Endothelial cell of umbilical vein (primary cell): ENCODE results near the gene CERK. TPM values are rescaled to one million over a fixed set of nuclear protein-coding genes. Genes with fewer than 3 reads are reported as not detected.

ENCODE experiments used
- BruUV-seq: library from RNA; stranded (reverse); fragments of 400-500 nt; replicated peaks from 2 replicates; lab custom pipeline; 2021; lab: Mats Ljungman, UMichigan
- CTCF ChIA-PET: fragments of 300-600, 350-600 bp; sonication (Branson Sonifier 250); formaldehyde crosslinking; loops from one replicate; lab custom pipeline; 2021; ENCODE audit warnings: antibody characterized with exemption, inconsistent platforms; lab: Charles Lee
- POLR2A ChIA-PET: fragments of 300-600, 350-600 bp; sonication (Branson Sonifier 250); formaldehyde crosslinking; loops from one replicate; lab custom pipeline; 2021; ENCODE audit warnings: antibody characterized with exemption, inconsistent platforms; lab: Charles Lee
- DNase-seq: peaks from one replicate; pipeline ENCODE4 v3.0.0-alpha.2; 2011; ENCODE audit warnings: low read depth, low spot score
- FAIRE-seq: peaks from 2 replicates; lab custom pipeline; 2011; peaks lifted over from hg19 to GRCh38; lab: Jason Lieb, UNC
- H2AFZ ChIP-seq: 2 replicates; pipeline ENCODE4 v1.6.0; 2012; ENCODE audit warnings: low read depth, low read length, control low read depth, inconsistent platforms
- H3K27ac ChIP-seq: 2 replicates; pipeline ENCODE4 v1.5.1; 2011; ENCODE audit warnings: low read depth, mild to moderate bottlenecking, control low read depth, low read length, moderate library complexity; ENCODE audit not compliant: insufficient read depth
- H3K27me3 ChIP-seq, 2 experiments: 2 replicates each; pipeline versions ENCODE4 v1.6.0 to v1.6.1; 2011; ENCODE audit warnings: low read length in 2 of 2, mixed read lengths in 1 of 2; ENCODE audit not compliant: control insufficient read depth in 2 of 2, insufficient read depth in 2 of 2
- H3K36me3 ChIP-seq, 2 experiments: 2 replicates in 1 of 2; 3 replicates in 1 of 2; pipeline ENCODE4 v1.5.1; 2011; ENCODE audit warnings: low read length in 2 of 2, mild to moderate bottlenecking in 1 of 2, moderate library complexity in 1 of 2; ENCODE audit not compliant: control insufficient read depth in 2 of 2, insufficient read depth in 2 of 2; ENCODE audit errors: extremely low read depth in 1 of 2
- H3K4me1 ChIP-seq: 3 replicates; pipeline ENCODE4 v1.5.1; 2011; ENCODE audit warnings: mild to moderate bottlenecking, low read length; ENCODE audit not compliant: control insufficient read depth, insufficient read depth; ENCODE audit errors: extremely low read depth
- H3K4me2 ChIP-seq: 2 replicates; pipeline ENCODE4 v1.6.1; 2011; ENCODE audit warnings: low read length, control low read depth, mixed read lengths; ENCODE audit not compliant: insufficient read depth
- H3K4me3 ChIP-seq, 3 experiments: fragments of 200-600 bp in 1 of 3; sonication (generic), shearing (Covaris generic) in 1 of 3; replicated peaks in 1 of 3; 2 replicates each; pipeline ENCODE4 v1.5.1; 2011 to 2016; ENCODE audit warnings: control low read depth in 3 of 3, low read length in 3 of 3, mild to moderate bottlenecking in 2 of 3, inconsistent platforms in 1 of 3, low read depth in 1 of 3, moderate library complexity in 1 of 3; ENCODE audit not compliant: insufficient read depth in 1 of 3
- H3K79me2 ChIP-seq: 2 replicates; pipeline ENCODE4 v1.6.0; 2012; ENCODE audit warnings: low read length, inconsistent platforms; ENCODE audit not compliant: control insufficient read depth, insufficient read depth
- H3K9ac ChIP-seq: replicated peaks from 2 replicates; pipeline ENCODE3; 2011; ENCODE audit warnings: low read length, control low read depth; ENCODE audit not compliant: insufficient read depth; ENCODE audit errors: extremely low read depth
- H3K9me1 ChIP-seq: replicated peaks from 3 replicates; pipeline ENCODE4 v1.6.0; 2011; ENCODE audit warnings: mild to moderate bottlenecking, low read length; ENCODE audit not compliant: control insufficient read depth, insufficient read depth; ENCODE audit errors: extremely low read depth
- H3K9me3 ChIP-seq: replicated peaks from 2 replicates; pipeline ENCODE4 v1.5.1; 2012; ENCODE audit warnings: low read length, inconsistent platforms; ENCODE audit not compliant: control insufficient read depth, insufficient read depth
- H4K20me1 ChIP-seq: replicated peaks from 2 replicates; pipeline ENCODE3; 2011; ENCODE audit warnings: mild to moderate bottlenecking, low read length; ENCODE audit not compliant: control insufficient read depth, insufficient read depth; ENCODE audit errors: extremely low read depth
- CTCF ChIP-seq, 2 donors: IDR thresholded peaks; 1 replicate in 1 of 2; 2 replicates in 1 of 2; pipeline ENCODE4 v1.5.1; 2011; ENCODE audit warnings: low read length in 2 of 2, mild to moderate bottlenecking in 2 of 2, moderate library complexity in 2 of 2, control low read depth in 1 of 2, inconsistent platforms in 1 of 2, low read depth in 1 of 2; ENCODE audit not compliant: insufficient read depth in 1 of 2; ENCODE audit errors: extremely low read depth in 1 of 2
- EZH2 ChIP-seq: IDR thresholded peaks from 2 replicates; pipeline ENCODE4 v1.6.1; 2012; ENCODE audit warnings: borderline replicate concordance, low read depth, mild to moderate bottlenecking, moderate library complexity, low read length, inconsistent platforms; ENCODE audit not compliant: severe bottlenecking
- FOS ChIP-seq: IDR thresholded peaks from 2 replicates; pipeline ENCODE4 v1.6.1; 2011; ENCODE audit warnings: mild to moderate bottlenecking, low read length, moderate library complexity, borderline replicate concordance; ENCODE audit not compliant: insufficient read depth
- GATA2 ChIP-seq: IDR thresholded peaks from 2 replicates; pipeline ENCODE4 v1.7.0; 2011; ENCODE audit warnings: low read depth, mild to moderate bottlenecking, moderate library complexity, mixed read lengths, low read length; ENCODE audit not compliant: insufficient read length, insufficient read depth
- JUN ChIP-seq: IDR thresholded peaks from 2 replicates; pipeline ENCODE4 v1.6.1; 2011; ENCODE audit warnings: borderline replicate concordance, low read depth; ENCODE audit not compliant: insufficient read length, insufficient read depth
- MAX ChIP-seq: IDR thresholded peaks from 2 replicates; pipeline ENCODE4 v1.6.1; 2011; ENCODE audit not compliant: insufficient read depth, insufficient read length
- MYC ChIP-seq: IDR thresholded peaks from one replicate; pipeline ENCODE4 v1.6.1; 2011; ENCODE audit warnings: mild to moderate bottlenecking, low read depth, low read length
- POLR2A ChIP-seq: IDR thresholded peaks from 2 replicates; pipeline ENCODE4 v1.6.1; 2012; ENCODE audit warnings: low read depth, mild to moderate bottlenecking, control low read depth, low read length
- POLR2AphosphoS5 ChIP-seq: IDR thresholded peaks from 2 replicates; pipeline ENCODE4 v1.6.1; 2012; ENCODE audit warnings: low read depth, mild to moderate bottlenecking, control low read depth, low read length, moderate library complexity; ENCODE audit not compliant: insufficient read depth
- dilution Hi-C: fragments of 300-500 bp; cut with MboI; formaldehyde crosslinking; loops from one replicate; pipeline ENCODE4 v1.15.0; 2019; ENCODE audit warnings: low sequenced_read_pairs; ENCODE audit not compliant: extremely low pct_ligation_motif_present
- intact Hi-C: fragments of 100-400 bp; cut with micrococcal nuclease; formaldehyde crosslinking; loops from one replicate; pipeline ENCODE4 v1.10.0; 2022
- polyA plus RNA-seq, 4 experiments: library from polyadenylated mRNA; depleted of rRNA in 3 of 4; stranded (reverse) in 3 of 4; unstranded in 1 of 4; fragments of >200 nt; gene quantifications; 2 replicates each; pipeline versions ENCODE4 v1.2.1 to v1.2.3, GENCODE V29; 2011 to 2012; ENCODE audit warnings: missing spikeins in 1 of 4
- total RNA-seq: library from RNA; stranded (reverse); gene quantifications from 2 replicates; pipeline ENCODE4 v1.2.3, GENCODE V29; 2021

Gene CERK
- total and polyA plus RNA-seq, 2 donors (not counting 3 experiments of a cell fraction or from before 2014, with no cell fraction given) = 61.1 to 88.0 TPM

GRCh38 chr22:46764140-46764680 lies 26.2 kb upstream of the CERK start:
- ChIA-PET POLR2A (no interaction called here), CTCF (interaction anchor here (1.5 to 2.7 kb wide), 2 partner anchors 25 to 35 kb away, joined by 3 to 11 read pairs; no protein-coding TSS in a partner anchor)
- dilution Hi-C loops = no loop called here

More at GRCh38 chr22:46764140-46764680, 26.2 kb upstream of the CERK start:
- Histone ChIP-seq H3K9me1 (no peaks in the 10 kb centered on the region), H3K9ac (no peak overlapping the region), H3K4me3 (no peak overlapping the region), H3K27ac (no peak overlapping the region), H4K20me1 (no peaks in the 10 kb centered on the region), H3K9me3 (no peaks in the 10 kb centered on the region), H3K36me3 (peaks cover 0 to 2% of the 10 kb centered on the region in 2 experiments), H2AFZ (no peak overlapping the region), H3K79me2 (peaks cover 51% of the 10 kb centered on the region), H3K27me3 (no peaks in the 10 kb centered on the region), H3K4me1 (peaks cover 14% of the 10 kb centered on the region), H3K4me2 (no peak overlapping the region)
- FAIRE-seq = no peak
- intact Hi-C loops = no loop called here
- DNase-seq = no peak
- no TSS peak for BruUV-seq
- TF ChIP-seq GATA2 = no peak
- TF ChIP-seq CTCF (IDR thresholded peaks at IDR 0.05; ENCODE audit: extremely low read depth in 1 of 2, insufficient read depth in 1 of 2, low read depth in 1 of 2, low read length in 2 of 2) = no peak
- TF ChIP-seq POLR2AphosphoS5 = no peak
- TF ChIP-seq JUN = no peak
- TF ChIP-seq MYC = no peak
- TF ChIP-seq MAX = no peak
- no peak for TF ChIP-seq EZH2
- no peak for TF ChIP-seq POLR2A
- no peak for TF ChIP-seq FOS
